ENCODE data around the gene TNIP3.

TNIP3 gene

GRCh38 chr4:121189326-121190215 is 25.4 kb upstream of the TNIP3 start:
- 100% methylated on average over 2 of the region's 3 CpGs for WGBS (ENCODE audit: insufficient coverage)
- H3K36me3 ChIP-seq (ENCODE audit: control insufficient read depth in 4 of 4, insufficient read depth in 4 of 4, low read length in 3 of 4): no peaks in the 10 kb centered on the region
- H3K4me1 ChIP-seq (ENCODE audit: control extremely low read depth in 1 of 4, control insufficient read depth in 4 of 4, insufficient read depth in 4 of 4, low read length in 3 of 4): peaks cover 0 to 12% (median 8%) of the 10 kb centered on the region in 4 experiments
- H3K27ac ChIP-seq (ENCODE audit: insufficient read depth in 1 of 2, low read depth in 1 of 2, low read length in 2 of 2, poor library complexity in 1 of 2, severe bottlenecking in 2 of 2): no peak overlapping the region
- ChIA-PET POLR2A (no interaction called here), CTCF (interaction anchor here (0.9 to 1.3 kb wide), 2 partner anchors 11 to 64 kb away, joined by 4 to 8 read pairs; no protein-coding TSS in a partner anchor)
- H3K27me3 ChIP-seq (replicated peaks in 2 of 5; ENCODE audit: control insufficient read depth in 4 of 5, insufficient read depth in 5 of 5, low read length in 4 of 5): no peaks in the 10 kb centered on the region
- peak overlapping the region in 1 of 7 experiments; percentile 0 for H3K4me3 ChIP-seq (ENCODE audit: control insufficient read depth in 1 of 7, extremely low read depth in 1 of 7, insufficient read depth in 4 of 7, low read depth in 2 of 7, low read length in 6 of 7)
- peak in 2 of 3 donors; percentile 57 to 61 for DNase-seq
- no peaks in the 10 kb centered on the region for H3K9me3 ChIP-seq (ENCODE audit: control extremely low read depth in 1 of 5, control insufficient read depth in 4 of 5, insufficient read depth in 2 of 5, low read depth in 1 of 5, low read length in 4 of 5)

GRCh38 chr4:121187206-121187605 is 23.1 kb upstream of the TNIP3 start:
- 100% methylated on average over 1 of the region's 1 CpG for WGBS (ENCODE audit: insufficient coverage)
- H3K36me3 ChIP-seq (ENCODE audit: control insufficient read depth in 4 of 4, insufficient read depth in 4 of 4, low read length in 3 of 4): no peaks in the 10 kb centered on the region
- peaks cover 3 to 16% (median 12%) of the 10 kb centered on the region in 4 experiments for H3K4me1 ChIP-seq (ENCODE audit: control extremely low read depth in 1 of 4, control insufficient read depth in 4 of 4, insufficient read depth in 4 of 4, low read length in 3 of 4)
- peaks cover 0 to 2% (median 0%) of the 10 kb centered on the region in 5 experiments for H3K9me3 ChIP-seq (ENCODE audit: control extremely low read depth in 1 of 5, control insufficient read depth in 4 of 5, insufficient read depth in 2 of 5, low read depth in 1 of 5, low read length in 4 of 5)
- DNase-seq: no peak
- no peak overlapping the region for H3K27ac ChIP-seq (ENCODE audit: insufficient read depth in 1 of 2, low read depth in 1 of 2, low read length in 2 of 2, poor library complexity in 1 of 2, severe bottlenecking in 2 of 2)
- POLR2A ChIA-PET: no interaction called here
- H3K4me3 ChIP-seq (ENCODE audit: control insufficient read depth in 1 of 7, extremely low read depth in 1 of 7, insufficient read depth in 4 of 7, low read depth in 2 of 7, low read length in 6 of 7): no peak overlapping the region
- CTCF ChIA-PET: interaction anchor here (1.1 kb wide), 1 partner anchor 14 kb away, joined by 4 read pairs; no protein-coding TSS in a partner anchor
- no peaks in the 10 kb centered on the region for H3K27me3 ChIP-seq (replicated peaks in 2 of 5; ENCODE audit: control insufficient read depth in 4 of 5, insufficient read depth in 5 of 5, low read length in 4 of 5)

- ChIA-PET POLR2A (no interaction called here), CTCF (no interaction called here)
- peaks cover 3 to 21% (median 14%) of the 10 kb centered on the region in 4 experiments for H3K4me1 ChIP-seq (ENCODE audit: control extremely low read depth in 1 of 4, control insufficient read depth in 4 of 4, insufficient read depth in 4 of 4, low read length in 3 of 4)
Measured at GRCh38 chr4:121185960-121186359, 21.8 kb upstream of the TNIP3 start.

DNA sequence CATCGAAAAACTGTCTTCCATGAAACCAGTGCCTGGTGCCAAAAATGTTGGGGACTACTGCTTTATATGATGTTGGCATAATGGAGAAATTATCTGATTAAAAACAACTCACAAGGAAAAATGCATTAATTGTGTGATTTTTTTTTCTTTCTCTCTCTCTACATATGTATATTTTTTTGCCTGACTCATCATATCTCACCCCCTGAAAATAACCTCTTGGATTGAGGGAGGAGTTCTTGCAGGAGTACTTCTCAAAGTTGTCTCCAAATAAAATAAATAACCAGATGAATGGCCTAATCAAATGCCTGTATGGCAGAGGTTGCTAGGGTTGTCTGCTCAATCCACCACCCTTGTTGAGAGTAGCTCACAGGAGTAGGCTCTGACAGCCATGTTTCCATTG is 19.9 kb upstream of the TNIP3 start:
- Histone ChIP-seq H3K27ac (ENCODE audit: insufficient read depth in 1 of 2, low read depth in 1 of 2, low read length in 2 of 2, poor library complexity in 1 of 2, severe bottlenecking in 2 of 2) (no peak overlapping the region), H3K9me3 (ENCODE audit: control extremely low read depth in 1 of 5, control insufficient read depth in 4 of 5, insufficient read depth in 2 of 5, low read depth in 1 of 5, low read length in 4 of 5) (peaks cover 0 to 2% (median 0%) of the 10 kb centered on the region in 5 experiments), H3K27me3 (replicated peaks in 2 of 5; ENCODE audit: control insufficient read depth in 4 of 5, insufficient read depth in 5 of 5, low read length in 4 of 5) (no peaks in the 10 kb centered on the region), H3K4me1 (ENCODE audit: control extremely low read depth in 1 of 4, control insufficient read depth in 4 of 4, insufficient read depth in 4 of 4, low read length in 3 of 4) (peaks cover 3 to 9% (median 6%) of the 10 kb centered on the region in 4 experiments), H3K36me3 (ENCODE audit: control insufficient read depth in 4 of 4, insufficient read depth in 4 of 4, low read length in 3 of 4) (no peaks in the 10 kb centered on the region), H3K4me3 (ENCODE audit: control insufficient read depth in 1 of 7, extremely low read depth in 1 of 7, insufficient read depth in 4 of 7, low read depth in 2 of 7, low read length in 6 of 7) (no peak overlapping the region)
- DNase-seq: no peak
- CTCF ChIA-PET: interaction anchor here (1.6 kb wide), 1 partner anchor 8 kb away, joined by 8 read pairs; no protein-coding TSS in a partner anchor
- POLR2A ChIA-PET: no interaction called here
- WGBS (ENCODE audit: insufficient coverage): no CpG with 5 or more reads among the region's 1 CpG

More at GRCh38 chr4:121185960-121186359, 21.8 kb upstream of the TNIP3 start:
- H3K27ac ChIP-seq (ENCODE audit: insufficient read depth in 1 of 2, low read depth in 1 of 2, low read length in 2 of 2, poor library complexity in 1 of 2, severe bottlenecking in 2 of 2): no peak overlapping the region
- H3K4me3 ChIP-seq (ENCODE audit: control insufficient read depth in 1 of 7, extremely low read depth in 1 of 7, insufficient read depth in 4 of 7, low read depth in 2 of 7, low read length in 6 of 7): no peak overlapping the region
- no peaks in the 10 kb centered on the region for H3K36me3 ChIP-seq (ENCODE audit: control insufficient read depth in 4 of 4, insufficient read depth in 4 of 4, low read length in 3 of 4)
- H3K27me3 ChIP-seq (replicated peaks in 2 of 5; ENCODE audit: control insufficient read depth in 4 of 5, insufficient read depth in 5 of 5, low read length in 4 of 5): no peaks in the 10 kb centered on the region
- DNase-seq: no peak
- 97% methylated on average over 9 of the region's 10 CpGs for WGBS (ENCODE audit: insufficient coverage)
- peaks cover 0 to 2% (median 0%) of the 10 kb centered on the region in 5 experiments for H3K9me3 ChIP-seq (ENCODE audit: control extremely low read depth in 1 of 5, control insufficient read depth in 4 of 5, insufficient read depth in 2 of 5, low read depth in 1 of 5, low read length in 4 of 5)

DNA sequence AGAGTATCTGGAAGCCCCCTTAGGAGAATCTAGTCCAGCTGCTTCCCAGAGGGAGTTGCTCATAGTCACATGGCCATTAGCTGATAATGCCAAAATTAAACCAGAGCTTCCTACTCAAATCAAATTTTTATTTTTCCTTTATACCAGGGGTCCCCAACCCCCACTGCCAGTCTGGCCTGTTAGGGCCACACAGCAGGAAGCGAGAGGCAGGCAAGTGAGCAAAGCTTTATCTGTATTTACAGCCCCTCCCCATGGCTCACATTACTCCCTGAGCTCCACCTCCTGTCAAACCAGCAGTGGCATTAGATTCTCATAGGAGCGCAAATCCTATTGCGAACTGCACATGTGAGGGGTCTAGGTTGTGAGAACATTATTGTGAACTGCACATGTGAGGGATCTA is 19.2 kb upstream of the TNIP3 start:
- H3K27me3 ChIP-seq (replicated peaks in 2 of 5; ENCODE audit: control insufficient read depth in 4 of 5, insufficient read depth in 5 of 5, low read length in 4 of 5): no peaks in the 10 kb centered on the region
- H3K4me1 ChIP-seq (ENCODE audit: control extremely low read depth in 1 of 4, control insufficient read depth in 4 of 4, insufficient read depth in 4 of 4, low read length in 3 of 4): peaks cover 3 to 10% (median 6%) of the 10 kb centered on the region in 4 experiments
- peaks cover 0 to 2% (median 0%) of the 10 kb centered on the region in 5 experiments for H3K9me3 ChIP-seq (ENCODE audit: control extremely low read depth in 1 of 5, control insufficient read depth in 4 of 5, insufficient read depth in 2 of 5, low read depth in 1 of 5, low read length in 4 of 5)
- ChIA-PET POLR2A (no interaction called here), CTCF (interaction anchor here (1.6 kb wide), 1 partner anchor 9 kb away, joined by 8 read pairs; no protein-coding TSS in a partner anchor)
- H3K36me3 ChIP-seq (ENCODE audit: control insufficient read depth in 4 of 4, insufficient read depth in 4 of 4, low read length in 3 of 4): no peaks in the 10 kb centered on the region
- H3K27ac ChIP-seq (ENCODE audit: insufficient read depth in 1 of 2, low read depth in 1 of 2, low read length in 2 of 2, poor library complexity in 1 of 2, severe bottlenecking in 2 of 2): no peak overlapping the region
- no peak for DNase-seq
- H3K4me3 ChIP-seq (ENCODE audit: control insufficient read depth in 1 of 7, extremely low read depth in 1 of 7, insufficient read depth in 4 of 7, low read depth in 2 of 7, low read length in 6 of 7): no peak overlapping the region
- WGBS (ENCODE audit: insufficient coverage): 100% methylated on average over 1 of the region's 3 CpGs

DNA sequence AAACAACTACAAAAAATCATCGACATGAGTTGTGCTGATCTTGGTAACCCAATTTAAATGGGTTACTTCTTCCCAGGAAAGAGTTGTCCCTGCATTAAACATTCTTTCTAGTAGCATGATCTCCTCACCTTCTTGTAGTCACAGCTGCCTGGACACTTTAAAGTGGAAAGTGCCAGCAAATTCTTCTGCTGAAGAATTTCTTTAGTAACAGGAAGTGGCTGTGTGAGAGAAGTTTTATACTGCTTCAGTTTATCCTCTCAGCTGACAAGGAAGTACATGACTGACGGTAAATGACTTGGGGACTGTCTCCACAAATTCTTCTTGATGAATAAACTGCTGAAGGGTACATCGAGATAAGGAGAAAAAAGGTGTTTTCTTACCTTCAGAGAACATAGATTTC is 18.2 kb upstream of the TNIP3 start:
- peak overlapping the region in 1 of 2 experiments; percentile 8 for H3K27ac ChIP-seq (ENCODE audit: insufficient read depth in 1 of 2, low read depth in 1 of 2, low read length in 2 of 2, poor library complexity in 1 of 2, severe bottlenecking in 2 of 2)
- ChIA-PET CTCF (no interaction called here), POLR2A (no interaction called here)
- H3K27me3 ChIP-seq (replicated peaks in 2 of 5; ENCODE audit: control insufficient read depth in 4 of 5, insufficient read depth in 5 of 5, low read length in 4 of 5): no peaks in the 10 kb centered on the region
- DNase-seq: peak in 2 of 3 donors; percentile 59 to 68
- peak overlapping the region in 2 of 7 experiments; percentile 15 to 23 for H3K4me3 ChIP-seq (ENCODE audit: control insufficient read depth in 1 of 7, extremely low read depth in 1 of 7, insufficient read depth in 4 of 7, low read depth in 2 of 7, low read length in 6 of 7)
- WGBS (ENCODE audit: insufficient coverage): 43% methylated on average over 3 of the region's 3 CpGs
- peaks cover 0 to 2% (median 0%) of the 10 kb centered on the region in 5 experiments for H3K9me3 ChIP-seq (ENCODE audit: control extremely low read depth in 1 of 5, control insufficient read depth in 4 of 5, insufficient read depth in 2 of 5, low read depth in 1 of 5, low read length in 4 of 5)
- H3K36me3 ChIP-seq (ENCODE audit: control insufficient read depth in 4 of 4, insufficient read depth in 4 of 4, low read length in 3 of 4): no peaks in the 10 kb centered on the region
- H3K4me1 ChIP-seq (ENCODE audit: control extremely low read depth in 1 of 4, control insufficient read depth in 4 of 4, insufficient read depth in 4 of 4, low read length in 3 of 4): peaks cover 6 to 20% (median 12%) of the 10 kb centered on the region in 4 experiments

DNA sequence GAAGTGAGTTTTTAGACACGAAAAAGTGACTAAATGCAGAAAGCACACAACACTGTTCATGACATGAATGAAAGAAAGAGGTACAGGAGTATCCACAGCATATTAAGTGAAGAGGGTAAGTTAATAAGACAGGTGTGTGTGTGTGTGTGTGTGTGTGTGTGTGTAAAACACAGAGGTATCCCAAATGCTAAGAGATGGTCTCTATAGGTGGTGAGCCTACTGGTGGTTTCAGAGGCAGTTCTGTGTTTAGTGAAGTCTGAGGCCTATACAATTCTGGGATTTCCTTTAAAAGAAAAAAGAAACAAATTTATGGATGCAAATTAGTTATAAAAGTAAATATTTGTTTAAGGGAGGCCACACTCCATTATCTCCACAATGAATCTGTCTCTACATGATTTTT is 17.4 kb upstream of the TNIP3 start:
- POLR2A ChIA-PET: no interaction called here
- 86% methylated on average over 1 of the region's 1 CpG for WGBS (ENCODE audit: insufficient coverage)

More for the DNA sequence above, 17.4 kb upstream of the TNIP3 start:
- H3K27me3 ChIP-seq (replicated peaks in 2 of 5; ENCODE audit: control insufficient read depth in 4 of 5, insufficient read depth in 5 of 5, low read length in 4 of 5): no peaks in the 10 kb centered on the region
- peaks cover 8 to 28% (median 16%) of the 10 kb centered on the region in 4 experiments for H3K4me1 ChIP-seq (ENCODE audit: control extremely low read depth in 1 of 4, control insufficient read depth in 4 of 4, insufficient read depth in 4 of 4, low read length in 3 of 4)
- no peak overlapping the region for H3K4me3 ChIP-seq (ENCODE audit: control insufficient read depth in 1 of 7, extremely low read depth in 1 of 7, insufficient read depth in 4 of 7, low read depth in 2 of 7, low read length in 6 of 7)
- H3K9me3 ChIP-seq (ENCODE audit: control extremely low read depth in 1 of 5, control insufficient read depth in 4 of 5, insufficient read depth in 2 of 5, low read depth in 1 of 5, low read length in 4 of 5): peaks cover 0 to 2% (median 0%) of the 10 kb centered on the region in 5 experiments
- no peak overlapping the region for H3K27ac ChIP-seq (ENCODE audit: insufficient read depth in 1 of 2, low read depth in 1 of 2, low read length in 2 of 2, poor library complexity in 1 of 2, severe bottlenecking in 2 of 2)
- no peak for DNase-seq
- H3K36me3 ChIP-seq (ENCODE audit: control insufficient read depth in 4 of 4, insufficient read depth in 4 of 4, low read length in 3 of 4): no peaks in the 10 kb centered on the region
- CTCF ChIA-PET: interaction anchor here (0.5 kb wide), 1 partner anchor 416 kb away, joined by 3 read pairs; no protein-coding TSS in a partner anchor

Measured in common myeloid progenitor, CD34-positive (primary cell).